Measurements from ENCODE around the gene KMT2C.

KMT2C gene

GRCh38 chr7:152126741-152127140 is 309.1 kb downstream of the KMT2C start:
- ChIA-PET POLR2A (no interaction called here), CTCF (no interaction called here)
- no peak overlapping the region for H3K27ac ChIP-seq (ENCODE audit: extremely low read depth, low read depth, low read length)
- H3K9me3 ChIP-seq (ENCODE audit: control insufficient read depth, insufficient read depth, low read depth, low read length): no peaks in the 10 kb centered on the region
- TF ChIP-seq ZNF148 (tag by site-specific recombination; IDR thresholded peaks at IDR 0.05; ENCODE audit: borderline replicate concordance) (no peak), ZNF354C (tag by site-specific recombination; IDR thresholded peaks at IDR 0.05; ENCODE audit: borderline replicate concordance, low read depth) (no peak), ZNF416 (tag by site-specific recombination; IDR thresholded peaks at IDR 0.05) (no peak), ZNF19 (tag by site-specific recombination; IDR thresholded peaks at IDR 0.05; ENCODE audit: low read depth) (no peak), ZNF292 (tag by site-specific recombination; IDR thresholded peaks at IDR 0.05; ENCODE audit: borderline replicate concordance, low read depth) (no peak), ZNF404 (tag by site-specific recombination; IDR thresholded peaks at IDR 0.05) (no peak), ZNF174 (tag by site-specific recombination; IDR thresholded peaks at IDR 0.05) (no peak), ZNF133 (tag by site-specific recombination; IDR thresholded peaks at IDR 0.05) (no peak), ZFHX2 (tag by site-specific recombination; conservative IDR thresholded peaks at IDR 0.05) (no peak), REPIN1 (tag by site-specific recombination; IDR thresholded peaks at IDR 0.05; ENCODE audit: low read depth) (no peak), KLF8 (tag by site-specific recombination; IDR thresholded peaks at IDR 0.05) (no peak), GLIS1 (tag by site-specific recombination; IDR thresholded peaks at IDR 0.05) (no peak), ZNF324 (tag by site-specific recombination; IDR thresholded peaks at IDR 0.05) (no peak), ZNF112 (tag by site-specific recombination; IDR thresholded peaks at IDR 0.05) (no peak)
- no peaks in the 10 kb centered on the region for H3K4me1 ChIP-seq (ENCODE audit: control insufficient read depth, insufficient read depth, low read length)
- no peak overlapping the region for H3K4me3 ChIP-seq (ENCODE audit: low read depth, low read length)
- peaks cover 0 to 90% of the 10 kb centered on the region in 2 experiments; a peak in 1 of 3 replicates for H3K36me3 ChIP-seq (ENCODE audit: control insufficient read depth in 2 of 2, insufficient read depth in 1 of 2, low read length in 2 of 2)

GRCh38 chr7:152122540-152122939 is 313.3 kb downstream of the KMT2C start:
- H3K9me3 ChIP-seq (ENCODE audit: control insufficient read depth, insufficient read depth, low read depth, low read length): no peaks in the 10 kb centered on the region
- POLR2A ChIA-PET: no interaction called here
- CTCF ChIA-PET: no interaction called here
- no peaks in the 10 kb centered on the region for H3K4me1 ChIP-seq (ENCODE audit: control insufficient read depth, insufficient read depth, low read length)
- H3K27ac ChIP-seq (ENCODE audit: extremely low read depth, low read depth, low read length): no peak overlapping the region
- TF ChIP-seq ZNF16 (tag by site-specific recombination; IDR thresholded peaks at IDR 0.05; ENCODE audit: low read depth) (no peak), ZNF292 (tag by site-specific recombination; IDR thresholded peaks at IDR 0.05; ENCODE audit: borderline replicate concordance, low read depth) (no peak), ZSCAN4 (tag by site-specific recombination; IDR thresholded peaks at IDR 0.05) (no peak), KLF8 (tag by site-specific recombination; IDR thresholded peaks at IDR 0.05) (no peak), ZNF629 (tag by site-specific recombination; IDR thresholded peaks at IDR 0.05) (no peak), KLF9 (tag by site-specific recombination; IDR thresholded peaks at IDR 0.05; ENCODE audit: low read depth) (no peak), ZNF132 (tag by site-specific recombination; IDR thresholded peaks at IDR 0.05; ENCODE audit: borderline replicate concordance) (no peak), ZNF791 (tag by site-specific recombination; IDR thresholded peaks at IDR 0.05) (no peak), ZNF621 (tag by site-specific recombination; IDR thresholded peaks at IDR 0.05) (no peak), WT1 (tag by site-specific recombination; IDR thresholded peaks at IDR 0.05) (no peak), SP7 (tag by site-specific recombination; IDR thresholded peaks at IDR 0.05) (no peak), ZNF140 (tag by site-specific recombination; IDR thresholded peaks at IDR 0.05) (no peak), ZNF10 (tag by site-specific recombination; IDR thresholded peaks at IDR 0.05) (no peak), ZNF645 (tag by site-specific recombination; IDR thresholded peaks at IDR 0.05) (no peak)
- no peak overlapping the region for H3K4me3 ChIP-seq (ENCODE audit: low read depth, low read length)
- peaks cover 0 to 94% of the 10 kb centered on the region in 2 experiments; a peak in 2 of 3 replicates for H3K36me3 ChIP-seq (ENCODE audit: control insufficient read depth in 2 of 2, insufficient read depth in 1 of 2, low read length in 2 of 2)
